ENCODE data around the gene STK16.

The STK16 gene

DNA sequence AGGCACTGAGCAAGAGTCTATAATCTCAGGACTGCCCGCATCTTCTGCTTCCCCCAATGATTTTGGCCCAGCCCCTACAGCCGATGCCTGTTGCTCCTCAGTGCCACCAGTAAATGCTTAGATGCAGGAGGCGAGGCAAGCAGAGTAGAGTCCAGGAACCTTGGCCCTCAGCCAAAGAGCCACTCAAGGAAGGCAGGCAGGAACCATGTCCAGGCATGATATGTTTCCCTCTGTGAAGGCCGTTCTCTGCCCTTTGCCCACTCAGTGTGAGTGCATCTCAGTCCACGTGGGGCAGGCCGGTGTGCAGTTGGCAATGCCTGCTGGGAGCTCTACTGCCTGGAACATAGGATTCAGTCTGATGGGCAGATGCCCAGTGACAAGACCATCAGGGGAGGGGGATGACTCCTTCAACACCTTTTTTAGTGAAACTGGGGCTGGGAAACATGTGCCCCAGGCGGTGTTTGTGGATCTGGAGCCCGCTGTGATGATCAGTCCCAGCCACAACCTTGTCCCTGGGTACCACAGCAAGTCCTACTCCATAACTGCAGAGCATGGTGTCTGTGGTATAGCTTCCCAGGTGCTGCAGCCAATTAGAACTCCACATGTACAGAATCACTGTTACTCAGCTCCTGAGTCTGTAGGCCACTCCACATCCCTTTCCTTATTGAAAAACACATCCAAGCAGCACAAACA, 24.2 kb downstream of the STK16 start:
- DNase-seq (ENCODE audit: low read depth, low spot score) = no peak

DNA sequence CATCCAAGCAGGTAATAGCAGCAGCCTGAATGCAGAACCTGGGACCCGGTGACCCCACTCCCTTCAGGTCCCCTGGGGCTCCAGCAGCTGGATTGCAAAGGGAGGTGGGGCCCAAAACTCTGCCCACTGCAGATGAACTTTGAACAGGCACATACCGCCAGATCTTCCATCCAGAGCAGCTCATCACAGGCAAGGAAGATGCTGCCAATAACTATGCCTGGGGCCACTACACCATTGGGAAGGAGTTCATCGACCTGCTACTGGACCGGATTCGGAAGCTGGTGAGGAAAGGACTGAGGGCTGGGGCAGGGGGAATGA, 24.7 kb downstream of the STK16 start:
- DNase-seq (ENCODE audit: low read depth, low spot score) = no peak

GRCh38 chr2:219271021-219271420, 25.7 kb downstream of the STK16 start:
- no peak for DNase-seq (ENCODE audit: low read depth, low spot score)

GRCh38 chr2:219272356-219272755, 27.1 kb downstream of the STK16 start:
- no peak for DNase-seq (ENCODE audit: low read depth, low spot score)

DNA sequence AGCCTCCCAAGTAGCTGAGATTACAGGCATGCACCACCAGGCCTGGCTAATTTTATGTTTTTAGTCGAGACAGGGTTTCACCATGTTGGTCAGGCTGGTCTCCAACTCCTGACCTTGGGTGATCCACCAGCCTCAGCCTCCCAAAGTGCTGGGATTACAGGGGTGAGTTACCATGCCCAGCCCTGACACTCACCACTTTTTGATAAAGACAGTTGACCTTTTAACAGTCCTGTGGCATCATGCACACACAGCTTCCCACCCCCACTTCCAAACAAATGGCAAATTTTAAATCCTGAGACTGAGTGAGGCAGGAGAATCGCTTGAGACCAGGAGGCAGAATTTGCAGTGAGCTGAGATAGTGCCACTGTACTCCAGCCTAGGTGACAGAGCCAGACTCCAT, 27.7 kb downstream of the STK16 start:
- no peak for DNase-seq (ENCODE audit: low read depth, low spot score)

DNA sequence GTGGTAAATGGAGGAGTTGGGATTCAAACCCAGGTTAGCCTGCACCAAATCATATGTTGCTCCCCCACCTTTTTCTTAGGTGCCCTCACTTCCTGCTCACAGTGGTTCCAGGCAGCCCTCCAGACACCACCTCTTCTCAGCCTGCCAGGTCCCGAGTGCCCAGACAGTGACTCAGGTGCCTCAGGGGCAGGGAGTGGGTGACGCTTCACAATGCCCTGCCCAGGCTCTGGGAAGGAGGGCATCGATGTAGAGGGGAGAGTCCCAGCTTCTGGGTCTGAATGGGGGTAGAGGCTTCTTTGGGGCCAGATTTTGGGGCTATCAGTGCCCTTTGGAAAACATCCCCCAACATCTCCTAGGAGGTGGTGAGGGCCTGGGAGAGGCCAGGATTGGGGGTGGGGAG, 28.7 kb downstream of the STK16 start:
- DNase-seq (ENCODE audit: low read depth, low spot score) = no peak

GRCh38 chr2:219274361-219274921, 29.2 kb downstream of the STK16 start:
- no peak for DNase-seq (ENCODE audit: low read depth, low spot score)

DNA sequence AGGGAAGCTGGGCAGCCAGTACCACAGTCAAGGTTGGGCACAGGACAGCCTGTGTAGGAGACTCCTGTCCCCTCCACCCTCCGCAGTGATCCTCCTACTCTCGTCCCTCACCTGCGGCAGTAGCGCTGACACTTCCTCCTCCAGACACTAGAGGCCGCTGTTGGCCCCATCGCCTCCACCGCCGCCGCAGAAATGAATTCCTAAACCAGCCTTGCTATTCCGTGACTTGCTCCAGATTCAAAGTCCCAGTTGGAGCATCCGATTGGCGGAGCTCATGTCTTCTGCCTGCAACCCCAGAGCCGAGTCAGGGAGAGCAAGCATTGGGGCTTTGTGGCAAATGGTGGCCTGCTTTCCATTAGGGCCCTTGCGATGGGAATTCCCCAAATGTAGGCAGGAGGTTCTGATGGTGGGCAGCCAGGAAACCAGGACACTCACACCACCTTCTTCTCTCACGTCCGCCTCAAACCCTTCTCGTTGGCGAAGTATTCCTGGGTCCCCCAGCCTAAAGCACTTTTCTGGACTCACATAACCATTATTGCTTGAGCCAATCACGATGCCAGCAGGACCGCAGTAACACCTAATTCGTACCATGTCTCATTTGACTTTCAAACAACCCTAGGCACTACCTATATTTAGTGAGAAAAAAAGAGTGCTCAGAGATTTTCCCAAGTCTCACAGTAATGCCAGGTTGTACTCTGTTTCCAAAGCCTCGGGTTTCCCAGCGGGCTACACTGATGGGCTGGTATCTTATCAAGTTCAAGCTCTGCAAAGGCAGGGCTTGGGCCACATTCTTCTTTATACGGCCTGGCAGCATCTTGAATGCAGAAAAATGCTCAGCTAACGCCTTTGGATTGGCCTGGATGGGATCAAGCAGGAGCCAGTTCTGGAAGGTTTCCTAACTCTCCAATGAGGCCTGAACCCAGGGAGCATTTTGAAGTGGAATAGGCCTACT, 32.7 kb downstream of the STK16 start:
- DNase-seq (ENCODE audit: low read depth, low spot score) = no peak

GRCh38 chr2:219278655-219279150, 33.4 kb downstream of the STK16 start:
- DNase-seq (ENCODE audit: low read depth, low spot score) = no peak

DNA sequence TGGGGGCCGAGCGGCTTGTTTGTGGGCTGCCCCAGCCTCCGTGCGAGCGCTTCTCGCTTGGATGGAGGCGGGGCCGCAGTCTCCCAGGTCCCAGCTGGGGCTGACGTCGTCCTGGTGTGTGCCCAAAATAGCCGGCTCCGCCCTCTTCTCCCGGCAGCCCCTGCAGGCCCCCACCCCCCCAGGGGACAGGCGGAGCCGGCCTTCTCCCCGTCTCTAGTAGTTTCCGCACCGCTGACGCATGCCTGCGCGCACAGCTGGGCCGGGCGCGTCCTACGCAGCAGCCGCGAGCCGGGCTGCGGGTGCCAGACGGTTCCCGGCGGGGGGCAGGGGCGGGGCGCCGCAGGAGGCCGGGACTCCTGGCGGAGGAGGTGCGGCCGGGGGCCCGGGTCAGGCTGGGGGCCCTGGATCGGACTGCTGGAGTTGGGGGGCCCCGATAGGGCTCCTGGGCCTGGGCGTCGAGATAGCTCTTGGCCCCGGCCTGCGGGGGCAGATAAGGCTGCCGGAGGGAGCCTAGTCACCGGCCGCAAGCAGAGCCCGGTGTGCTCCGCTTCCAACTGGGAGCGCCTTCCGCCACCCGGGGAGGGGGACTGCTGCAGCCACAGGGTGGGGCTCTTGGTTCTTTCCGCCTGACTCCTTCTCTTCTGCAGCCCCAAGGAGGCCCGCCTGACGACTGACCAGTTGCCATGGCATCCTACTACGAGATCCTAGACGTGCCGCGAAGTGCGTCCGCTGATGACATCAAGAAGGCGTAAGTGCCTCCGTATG, 34.1 kb downstream of the STK16 start, which contains the start of gene DNAJB2:
Gene DNAJB2 (plus strand): TSS at position 216 of the 765 bp plus-strand sequence. CDS start 468 bp downstream, at position 684.
- peak; percentile 94 for DNase-seq (ENCODE audit: low read depth, low spot score)

DNA sequence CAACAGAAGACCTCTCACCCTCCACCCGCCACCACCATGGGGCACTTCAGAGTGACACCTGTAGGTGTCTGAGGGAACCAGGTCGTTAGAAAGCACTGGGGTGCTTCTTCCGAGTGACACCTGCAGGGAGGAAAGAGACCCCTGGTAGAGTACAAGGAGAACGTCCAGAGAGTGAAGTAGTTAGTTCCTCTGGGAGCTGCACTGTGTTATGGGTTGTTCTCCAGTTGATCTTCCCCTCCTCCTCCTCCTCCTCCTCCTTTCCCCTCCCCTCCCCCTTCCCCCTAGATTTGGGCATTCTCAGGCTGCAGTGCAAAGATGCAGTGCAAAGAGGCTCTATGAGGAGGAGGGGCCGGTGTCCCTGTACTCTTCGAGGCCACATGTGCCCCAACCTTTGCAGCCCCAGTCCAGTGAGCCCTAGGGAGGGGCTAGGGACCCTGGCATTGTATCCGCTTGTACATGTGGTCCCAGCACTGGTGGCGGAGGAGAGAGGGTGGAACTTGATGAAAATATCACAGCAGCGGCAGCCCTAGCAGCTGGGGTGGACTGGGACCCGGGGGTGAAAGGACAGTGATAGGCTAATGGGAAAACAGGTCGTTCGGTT, 34.7 kb downstream of the STK16 start:
- no peak for DNase-seq (ENCODE audit: low read depth, low spot score)

DNA sequence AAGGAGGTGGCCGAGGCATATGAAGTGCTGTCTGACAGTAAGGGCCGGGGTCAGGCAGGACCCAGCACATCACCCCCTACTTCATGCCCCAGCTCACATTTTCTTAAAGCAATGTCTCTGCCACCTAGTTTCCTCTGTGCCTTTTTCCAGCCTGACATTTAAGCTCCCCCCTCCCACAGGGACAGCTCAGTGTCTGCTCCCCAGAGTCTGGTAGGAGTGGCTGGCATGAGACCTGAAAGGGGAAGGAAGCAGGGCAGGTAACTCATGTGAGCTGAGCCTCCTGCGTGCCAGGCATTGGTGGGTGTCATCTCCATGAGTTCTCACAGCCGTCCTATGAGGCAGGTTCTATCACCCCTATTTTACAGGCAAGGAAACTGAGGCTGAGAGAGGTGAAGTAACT, 35.4 kb downstream of the STK16 start:
- DNase-seq (ENCODE audit: low read depth, low spot score) = no peak

GRCh38 chr2:219281588-219281987, 36.3 kb downstream of the STK16 start:
- no peak for DNase-seq (ENCODE audit: low read depth, low spot score)

DNA sequence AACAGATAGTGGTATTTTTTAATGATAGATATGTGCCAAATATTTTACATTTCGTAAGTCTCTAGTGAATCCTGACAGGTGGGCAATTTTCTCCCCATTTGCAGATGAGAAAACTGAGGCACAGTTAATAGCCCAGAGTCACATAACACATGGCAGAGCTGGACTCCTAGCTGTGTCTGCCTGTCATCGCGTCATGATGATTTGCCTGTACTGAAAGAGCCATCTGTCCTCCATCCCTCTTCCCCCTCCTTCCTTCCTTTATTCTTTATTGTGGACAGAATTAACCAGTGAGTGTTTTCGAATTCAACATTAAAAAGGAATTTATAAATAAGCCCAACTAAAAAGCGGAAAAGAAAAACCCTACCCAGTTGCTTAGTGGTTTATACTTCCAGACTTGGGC, 37.1 kb downstream of the STK16 start:
- DNase-seq (ENCODE audit: low read depth, low spot score) = no peak

GRCh38 chr2:219282943-219283581, 37.8 kb downstream of the STK16 start:
- DNase-seq (ENCODE audit: low read depth, low spot score) = no peak

GRCh38 chr2:219284501-219285372, 39.5 kb downstream of the STK16 start:
- DNase-seq (ENCODE audit: low read depth, low spot score) = no peak

DNA sequence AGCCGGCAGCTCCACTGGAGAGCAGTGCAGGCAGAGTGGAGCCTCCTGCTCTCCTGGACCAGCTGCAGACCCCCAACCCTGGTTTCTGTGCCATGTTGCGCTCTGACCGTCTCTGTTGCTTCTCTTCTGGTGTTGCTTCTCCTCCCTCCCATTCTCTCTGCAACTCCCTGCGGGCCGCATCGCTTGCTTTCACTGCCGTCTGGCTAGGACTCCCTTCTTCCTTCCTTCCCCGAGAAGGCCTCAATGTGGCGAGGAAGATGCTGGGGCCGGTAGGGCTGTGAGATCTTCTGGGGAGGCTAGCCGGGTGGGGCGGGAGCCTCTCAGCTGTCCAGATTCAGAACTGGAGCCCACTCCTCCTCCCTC, 40.1 kb downstream of the STK16 start:
- no peak for DNase-seq (ENCODE audit: low read depth, low spot score)

GRCh38 chr2:219285894-219286425, 40.7 kb downstream of the STK16 start:
- no peak for DNase-seq (ENCODE audit: low read depth, low spot score)

- DNase-seq (ENCODE audit: low read depth, low spot score) = no peak
Measured at GRCh38 chr2:219286436-219287115, 41.3 kb downstream of the STK16 start.

Measured in smooth muscle cell of the brain vasculature (primary cell).